SU-DHL-6 (cell line): ENCODE results near the gene RBM20.
A peak's percentile ranks its signal among the peaks of the same experiment; 100 is the strongest.
"Not testable (repeated sequence)": the region's sequence is repeated elsewhere in the genome, so short reads cannot be mapped to it uniquely, and the experiment has no call there.

ENCODE experiments used
- H2AFZ ChIP-seq: fragments of 200-600 bp; sonication (generic); 2 replicates; pipeline ENCODE4 v1.6.1; 2014; ENCODE audit warnings: low read depth, mild to moderate bottlenecking, moderate library complexity, mixed read lengths, antibody characterized with exemption, low read length; ENCODE audit not compliant: severe bottlenecking
- H3F3A ChIP-seq: fragments of 200-600 bp; shearing (Covaris generic); 2 replicates; pipeline ENCODE4 v1.6.0; 2016; ENCODE audit warnings: antibody characterized with exemption, mild to moderate bottlenecking; ENCODE audit not compliant: insufficient read depth
- H3K27ac ChIP-seq: fragments of 200-600 bp; sonication (generic); 2 replicates; pipeline ENCODE4 v1.5.1; 2016; ENCODE audit warnings: low read depth, mild to moderate bottlenecking, low read length, moderate library complexity, mixed read lengths
- H3K27me3 ChIP-seq: fragments of 200-600 bp; sonication (generic), shearing (Covaris generic); 2 replicates; pipeline ENCODE4 v1.6.0; 2014; ENCODE audit warnings: mild to moderate bottlenecking, low read length
- H3K36me3 ChIP-seq: fragments of 200-600 bp; sonication (generic); 2 replicates; pipeline ENCODE4 v1.6.1; 2014; ENCODE audit warnings: mild to moderate bottlenecking, low read length, mixed read lengths
- H3K4me2 ChIP-seq: fragments of 300-600, 200-600 bp; shearing (Covaris generic), sonication (generic); 2 replicates; pipeline ENCODE4 v1.6.0; 2014; ENCODE audit warnings: low read length, low read depth, mild to moderate bottlenecking; ENCODE audit not compliant: poor library complexity, severe bottlenecking
- H3K4me3 ChIP-seq: fragments of 200-600 bp; sonication (generic); 2 replicates; pipeline ENCODE4 v1.5.1; 2014; ENCODE audit warnings: antibody characterized with exemption, low read length, mild to moderate bottlenecking, mixed read lengths; ENCODE audit not compliant: insufficient read depth, poor library complexity, severe bottlenecking
- H3K79me2 ChIP-seq: fragments of 200-600 bp; sonication (generic); 2 replicates; pipeline ENCODE4 v1.6.1; 2014; ENCODE audit warnings: mild to moderate bottlenecking, low read length, moderate library complexity; ENCODE audit not compliant: insufficient read depth
- H3K9ac ChIP-seq: fragments of 200-600 bp; sonication (generic); 2 replicates; pipeline ENCODE4 v1.7.0; 2014; ENCODE audit warnings: mild to moderate bottlenecking, low read length
- H3K9me2 ChIP-seq: fragments of 200-600 bp; sonication (generic); replicated peaks from 2 replicates; pipeline ENCODE4 v1.6.1; 2014; ENCODE audit warnings: low read length; ENCODE audit not compliant: insufficient read depth
- H3K9me3 ChIP-seq: fragments of 200-600 bp; sonication (generic); 2 replicates; pipeline ENCODE4 v1.6.1; 2014; ENCODE audit warnings: low read length, mixed read lengths; ENCODE audit not compliant: insufficient read depth
- H4K20me1 ChIP-seq: fragments of 200-600 bp; sonication (generic); 2 replicates; pipeline ENCODE4 v1.6.1; 2014; ENCODE audit warnings: low read depth, mild to moderate bottlenecking, antibody characterized with exemption, low read length, moderate library complexity, mixed read lengths
- EZH2phosphoT487 ChIP-seq: fragments of 200-600 bp; sonication (generic), shearing (Covaris generic); conservative IDR thresholded peaks from 2 replicates; pipeline ENCODE4 v1.6.1; 2018; ENCODE audit warnings: mild to moderate bottlenecking, antibody characterized with exemption, low read length, moderate library complexity, mixed read lengths
- TF ChIP-seq, protein P1 (sequence below): fragments of 200-600 bp; sonication (generic); IDR thresholded peaks from one replicate; pipeline ENCODE4 v1.5.1; 2017; ENCODE audit warnings: antibody characterized with exemption, mild to moderate bottlenecking, low read length, moderate library complexity; ENCODE audit not compliant: insufficient read depth, poor library complexity, severe bottlenecking

RBM20 gene

DNA sequence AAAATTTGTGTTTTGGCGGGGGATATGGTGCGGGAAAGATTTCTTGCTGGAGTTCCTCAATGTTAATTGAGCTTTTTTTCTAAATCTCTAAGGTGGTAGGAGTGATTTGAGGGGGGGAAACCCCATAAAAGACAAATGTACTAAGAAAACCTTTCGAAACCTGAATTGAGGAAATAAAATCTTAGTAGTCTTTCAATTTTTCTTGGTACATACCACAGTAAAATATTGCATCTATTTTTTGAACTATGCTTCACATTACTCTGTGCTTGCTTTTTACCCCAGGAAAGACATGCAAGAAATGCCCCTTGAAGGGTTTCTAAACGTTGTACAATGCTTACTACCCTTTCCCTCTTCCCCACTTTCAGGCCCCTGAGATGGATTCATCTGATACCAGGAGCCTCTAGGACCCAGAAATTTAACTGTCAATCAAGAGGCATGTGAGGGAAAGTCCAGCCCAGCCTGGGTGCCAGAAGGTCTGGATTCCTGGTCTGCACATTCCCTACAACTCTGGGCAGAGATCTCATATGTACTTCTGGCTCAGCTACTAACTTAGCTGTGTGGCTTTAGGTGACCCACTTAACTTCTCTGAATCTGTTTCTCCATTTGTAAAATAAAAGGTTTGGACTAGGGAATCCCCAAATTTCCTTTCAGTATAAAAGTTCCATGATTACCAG lies 221.8 kb downstream of the RBM20 start:
- H3K27me3 ChIP-seq, result no peaks in the 10 kb centered on the region
- H3K9ac ChIP-seq, result peak overlapping the region; percentile 40
- H3K36me3 ChIP-seq, result no peaks in the 10 kb centered on the region
- no peaks in the 10 kb centered on the region for H4K20me1 ChIP-seq
- H3K9me2 ChIP-seq, result no peaks in the 10 kb centered on the region
- H3K9me3 ChIP-seq, result no peaks in the 10 kb centered on the region
- peak overlapping the region; percentile 89 for H3K27ac ChIP-seq
- peak overlapping the region; percentile 41 for H3K4me3 ChIP-seq
- TF ChIP-seq, protein P1, sequence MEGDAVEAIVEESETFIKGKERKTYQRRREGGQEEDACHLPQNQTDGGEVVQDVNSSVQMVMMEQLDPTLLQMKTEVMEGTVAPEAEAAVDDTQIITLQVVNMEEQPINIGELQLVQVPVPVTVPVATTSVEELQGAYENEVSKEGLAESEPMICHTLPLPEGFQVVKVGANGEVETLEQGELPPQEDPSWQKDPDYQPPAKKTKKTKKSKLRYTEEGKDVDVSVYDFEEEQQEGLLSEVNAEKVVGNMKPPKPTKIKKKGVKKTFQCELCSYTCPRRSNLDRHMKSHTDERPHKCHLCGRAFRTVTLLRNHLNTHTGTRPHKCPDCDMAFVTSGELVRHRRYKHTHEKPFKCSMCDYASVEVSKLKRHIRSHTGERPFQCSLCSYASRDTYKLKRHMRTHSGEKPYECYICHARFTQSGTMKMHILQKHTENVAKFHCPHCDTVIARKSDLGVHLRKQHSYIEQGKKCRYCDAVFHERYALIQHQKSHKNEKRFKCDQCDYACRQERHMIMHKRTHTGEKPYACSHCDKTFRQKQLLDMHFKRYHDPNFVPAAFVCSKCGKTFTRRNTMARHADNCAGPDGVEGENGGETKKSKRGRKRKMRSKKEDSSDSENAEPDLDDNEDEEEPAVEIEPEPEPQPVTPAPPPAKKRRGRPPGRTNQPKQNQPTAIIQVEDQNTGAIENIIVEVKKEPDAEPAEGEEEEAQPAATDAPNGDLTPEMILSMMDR, result no peak
- no peak for TF ChIP-seq EZH2phosphoT487
- H2AFZ ChIP-seq, result no peak overlapping the region
- no peaks in the 10 kb centered on the region for H3K79me2 ChIP-seq
- peak overlapping the region; percentile 69 for H3K4me2 ChIP-seq
- H3F3A ChIP-seq, result peaks cover 74% of the 10 kb centered on the region

DNA sequence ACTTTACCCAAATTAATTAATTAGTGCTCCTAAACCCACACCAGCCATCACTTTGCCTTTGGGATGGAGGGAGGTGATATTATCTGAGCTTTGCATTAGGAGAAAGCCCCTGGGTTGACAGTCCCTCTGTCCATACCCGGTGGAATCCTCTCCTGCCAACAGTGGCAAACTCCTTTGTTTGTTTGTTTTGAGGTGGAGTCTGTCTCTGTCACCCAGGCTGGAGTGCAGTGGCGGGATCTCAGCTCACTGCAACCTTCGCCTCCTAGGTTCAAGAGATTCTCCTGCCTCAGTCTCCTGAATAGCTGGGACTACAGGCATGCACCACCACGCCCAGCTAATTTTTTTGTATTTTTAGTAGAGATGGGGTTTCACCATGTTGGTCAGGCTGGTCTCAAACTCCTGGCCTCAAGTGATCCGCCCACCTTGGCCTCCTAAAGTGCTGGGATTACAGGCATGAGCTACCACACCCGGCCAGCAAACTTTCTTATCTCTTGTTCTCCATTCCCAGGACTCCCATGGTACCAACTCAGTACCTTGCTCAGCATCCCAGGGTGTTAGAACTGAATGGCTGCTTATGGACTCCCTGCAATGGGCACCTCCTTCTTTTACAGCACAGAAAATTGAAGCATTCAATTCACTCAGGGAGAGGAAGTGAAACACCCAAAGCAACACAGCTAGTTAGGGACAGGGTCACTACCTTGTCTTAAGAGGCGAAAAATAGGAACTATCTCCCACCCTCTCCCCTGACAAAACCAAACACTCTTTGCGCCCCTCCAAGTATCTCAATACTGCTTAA lies 223.1 kb downstream of the RBM20 start:
- Histone ChIP-seq H3K4me3 (peak overlapping the region; percentile 0), H3F3A (peaks cover 66% of the 10 kb centered on the region), H3K4me2 (peak overlapping the region; percentile 69), H3K9ac (peak overlapping the region; percentile 40), H2AFZ (peak overlapping the region; percentile 8), H3K27ac (peak overlapping the region; percentile 89)
- not testable (repeated sequence) for H3K9me2 ChIP-seq, H3K79me2 ChIP-seq, H3K36me3 ChIP-seq, H3K27me3 ChIP-seq, H4K20me1 ChIP-seq, H3K9me3 ChIP-seq

DNA sequence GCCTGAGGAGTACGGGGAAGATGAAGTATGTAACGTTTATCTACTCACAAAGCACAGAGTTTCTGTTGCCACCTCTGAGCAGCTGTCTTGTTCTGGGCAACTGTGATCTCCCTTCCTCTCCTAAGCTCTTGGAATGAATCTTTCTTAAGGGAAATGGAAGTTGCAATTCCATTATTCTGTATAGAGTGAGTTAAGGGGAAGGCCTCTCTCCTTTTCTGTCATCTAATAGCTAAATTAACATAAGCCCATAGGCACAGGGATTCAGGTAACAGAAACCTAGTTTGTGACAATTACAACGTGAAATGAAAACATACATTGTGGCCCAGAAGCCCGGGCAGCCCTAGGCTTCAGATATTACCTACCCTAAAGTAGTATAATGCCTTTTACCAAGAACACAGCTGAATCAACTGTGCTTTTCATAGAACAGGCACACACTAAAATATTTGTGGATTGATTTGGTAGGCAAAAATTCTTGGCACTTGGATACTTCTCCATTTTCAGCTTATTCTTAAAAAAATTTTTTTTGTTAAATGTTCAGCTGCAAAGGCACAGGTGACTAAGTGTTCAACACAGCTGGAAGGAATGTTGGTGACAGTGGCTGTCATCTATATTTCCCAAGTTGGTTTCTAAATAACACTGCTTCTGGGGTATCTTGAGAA lies 223.8 kb downstream of the RBM20 start:
- peak overlapping the region; percentile 0 for H3K4me3 ChIP-seq
- H3K9me2 ChIP-seq, result no peaks in the 10 kb centered on the region
- H3K9me3 ChIP-seq, result no peaks in the 10 kb centered on the region
- peak overlapping the region; percentile 8 for H2AFZ ChIP-seq
- H3K9ac ChIP-seq, result peak overlapping the region; percentile 40
- H3K27ac ChIP-seq, result peak overlapping the region; percentile 89
- TF ChIP-seq, protein P1, result no peak
- TF ChIP-seq EZH2phosphoT487, result no peak
- no peaks in the 10 kb centered on the region for H3K27me3 ChIP-seq
- peaks cover 72% of the 10 kb centered on the region for H3F3A ChIP-seq
- H3K36me3 ChIP-seq, result no peaks in the 10 kb centered on the region
- no peaks in the 10 kb centered on the region for H4K20me1 ChIP-seq
- H3K79me2 ChIP-seq, result peaks cover 5% of the 10 kb centered on the region
- peak overlapping the region; percentile 58 for H3K4me2 ChIP-seq
